A673 (cell line): ENCODE results near the gene ADK.

Experiments
- CTCF ChIP-seq: fragments of 300-800, 200-600 bp; sonication (generic); conservative IDR thresholded peaks from 2 replicates; pipeline ENCODE4 v1.5.1; 2017; ENCODE audit warnings: low read depth, mild to moderate bottlenecking, antibody characterized with exemption, low read length, moderate library complexity, mixed read lengths
- EZH2 ChIP-seq: fragments of 200-600 bp; sonication (generic); IDR thresholded peaks from 2 replicates; pipeline ENCODE4 v1.6.1; 2017; ENCODE audit warnings: borderline replicate concordance, low read depth, mild to moderate bottlenecking, mixed read lengths, antibody characterized with exemption, low read length; ENCODE audit not compliant: poor library complexity, severe bottlenecking

GRCh38 chr10:74683067-74683466 is 532.0 kb downstream of the ADK start:
- TF ChIP-seq EZH2 (no peak), CTCF (no peak)
